HL-60 (cell line): ENCODE results near the gene CHCHD3.
"Not testable (repeated sequence)": the region's sequence is repeated elsewhere in the genome, so short reads cannot be mapped to it uniquely, and the experiment has no call there.

ENCODE experiments used
- GABPA ChIP-seq: IDR thresholded peaks from 2 replicates; pipeline ENCODE4 v1.6.1; 2012; ENCODE audit warnings: low read depth
- POLR2AphosphoS5 ChIP-seq: IDR thresholded peaks from 2 replicates; pipeline ENCODE4 v1.6.1; 2012; ENCODE audit warnings: low read depth
- SPI1 ChIP-seq: IDR thresholded peaks from 2 replicates; pipeline ENCODE4 v1.6.1; 2012; ENCODE audit warnings: low read depth, mild to moderate bottlenecking, borderline replicate concordance
- TF ChIP-seq, protein P1 (sequence below): IDR thresholded peaks from one replicate; pipeline ENCODE4 v1.5.1; 2011; ENCODE audit warnings: low read length, control low read depth, inconsistent platforms; ENCODE audit not compliant: insufficient read depth
- TF ChIP-seq, protein P2 (sequence below): IDR thresholded peaks from 2 replicates; pipeline ENCODE4 v1.6.1; 2012; ENCODE audit warnings: low read depth; ENCODE audit not compliant: insufficient replicate concordance

DNA sequence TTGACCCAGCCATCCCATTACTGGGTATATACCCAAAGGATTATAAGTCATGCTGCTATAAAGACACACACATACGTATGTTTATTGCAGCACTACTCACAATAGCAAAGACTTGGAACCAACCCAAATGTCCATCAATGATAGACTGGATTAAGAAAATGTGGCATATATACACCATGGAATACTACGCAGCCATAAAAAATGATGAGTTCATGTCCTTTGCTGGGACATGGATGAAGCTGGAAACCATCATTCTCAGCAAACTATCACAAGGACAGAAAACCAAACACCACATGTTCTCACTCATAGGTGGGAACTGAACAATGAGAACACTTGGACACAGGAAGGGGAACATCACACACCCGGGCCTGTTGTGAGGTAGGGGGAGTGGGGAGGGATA is 179.6 kb downstream of the CHCHD3 start:
- TF ChIP-seq, protein P1, sequence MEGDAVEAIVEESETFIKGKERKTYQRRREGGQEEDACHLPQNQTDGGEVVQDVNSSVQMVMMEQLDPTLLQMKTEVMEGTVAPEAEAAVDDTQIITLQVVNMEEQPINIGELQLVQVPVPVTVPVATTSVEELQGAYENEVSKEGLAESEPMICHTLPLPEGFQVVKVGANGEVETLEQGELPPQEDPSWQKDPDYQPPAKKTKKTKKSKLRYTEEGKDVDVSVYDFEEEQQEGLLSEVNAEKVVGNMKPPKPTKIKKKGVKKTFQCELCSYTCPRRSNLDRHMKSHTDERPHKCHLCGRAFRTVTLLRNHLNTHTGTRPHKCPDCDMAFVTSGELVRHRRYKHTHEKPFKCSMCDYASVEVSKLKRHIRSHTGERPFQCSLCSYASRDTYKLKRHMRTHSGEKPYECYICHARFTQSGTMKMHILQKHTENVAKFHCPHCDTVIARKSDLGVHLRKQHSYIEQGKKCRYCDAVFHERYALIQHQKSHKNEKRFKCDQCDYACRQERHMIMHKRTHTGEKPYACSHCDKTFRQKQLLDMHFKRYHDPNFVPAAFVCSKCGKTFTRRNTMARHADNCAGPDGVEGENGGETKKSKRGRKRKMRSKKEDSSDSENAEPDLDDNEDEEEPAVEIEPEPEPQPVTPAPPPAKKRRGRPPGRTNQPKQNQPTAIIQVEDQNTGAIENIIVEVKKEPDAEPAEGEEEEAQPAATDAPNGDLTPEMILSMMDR, result not testable (repeated sequence)
- not testable (repeated sequence) for TF ChIP-seq POLR2AphosphoS5, GABPA, SPI1
- TF ChIP-seq, protein P2, sequence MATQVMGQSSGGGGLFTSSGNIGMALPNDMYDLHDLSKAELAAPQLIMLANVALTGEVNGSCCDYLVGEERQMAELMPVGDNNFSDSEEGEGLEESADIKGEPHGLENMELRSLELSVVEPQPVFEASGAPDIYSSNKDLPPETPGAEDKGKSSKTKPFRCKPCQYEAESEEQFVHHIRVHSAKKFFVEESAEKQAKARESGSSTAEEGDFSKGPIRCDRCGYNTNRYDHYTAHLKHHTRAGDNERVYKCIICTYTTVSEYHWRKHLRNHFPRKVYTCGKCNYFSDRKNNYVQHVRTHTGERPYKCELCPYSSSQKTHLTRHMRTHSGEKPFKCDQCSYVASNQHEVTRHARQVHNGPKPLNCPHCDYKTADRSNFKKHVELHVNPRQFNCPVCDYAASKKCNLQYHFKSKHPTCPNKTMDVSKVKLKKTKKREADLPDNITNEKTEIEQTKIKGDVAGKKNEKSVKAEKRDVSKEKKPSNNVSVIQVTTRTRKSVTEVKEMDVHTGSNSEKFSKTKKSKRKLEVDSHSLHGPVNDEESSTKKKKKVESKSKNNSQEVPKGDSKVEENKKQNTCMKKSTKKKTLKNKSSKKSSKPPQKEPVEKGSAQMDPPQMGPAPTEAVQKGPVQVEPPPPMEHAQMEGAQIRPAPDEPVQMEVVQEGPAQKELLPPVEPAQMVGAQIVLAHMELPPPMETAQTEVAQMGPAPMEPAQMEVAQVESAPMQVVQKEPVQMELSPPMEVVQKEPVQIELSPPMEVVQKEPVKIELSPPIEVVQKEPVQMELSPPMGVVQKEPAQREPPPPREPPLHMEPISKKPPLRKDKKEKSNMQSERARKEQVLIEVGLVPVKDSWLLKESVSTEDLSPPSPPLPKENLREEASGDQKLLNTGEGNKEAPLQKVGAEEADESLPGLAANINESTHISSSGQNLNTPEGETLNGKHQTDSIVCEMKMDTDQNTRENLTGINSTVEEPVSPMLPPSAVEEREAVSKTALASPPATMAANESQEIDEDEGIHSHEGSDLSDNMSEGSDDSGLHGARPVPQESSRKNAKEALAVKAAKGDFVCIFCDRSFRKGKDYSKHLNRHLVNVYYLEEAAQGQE, result not testable (repeated sequence)
